RWPE2 (cell line): ENCODE results near the gene CSAG2.
"Not testable (repeated sequence)": the region's sequence is repeated elsewhere in the genome, so short reads cannot be mapped to it uniquely, and the experiment has no call there.

Experiments
- ATAC-seq: fragments of 200-7000 bp; cut with Tn5 transposase; 3 replicates; pipeline ENCODE4 v1.9.1; 2021; ENCODE audit warnings: low read depth
- DNase-seq: peaks from one replicate; pipeline ENCODE4 v3.0.0-alpha.2; 2020; ENCODE audit warnings: low spot score
- H3K27ac ChIP-seq: fragments of 450-650 bp; 2 replicates; pipeline ENCODE4 v1.5.1; 2017; ENCODE audit warnings: mild to moderate bottlenecking; ENCODE audit not compliant: poor library complexity, severe bottlenecking
- H3K27me3 ChIP-seq: fragments of 250-450 bp; sonication (Bioruptor Pico); 2 replicates; pipeline ENCODE4 v1.5.1; 2021; ENCODE audit warnings: mild to moderate bottlenecking, moderate library complexity; ENCODE audit not compliant: insufficient read depth, poor library complexity, severe bottlenecking
- H3K36me3 ChIP-seq: fragments of 250-450 bp; sonication (Bioruptor Pico); 2 replicates; pipeline ENCODE4 v1.5.1; 2020; ENCODE audit warnings: low read depth, mild to moderate bottlenecking, moderate library complexity
- H3K4me1 ChIP-seq: fragments of 250-450 bp; sonication (Bioruptor Pico); 2 replicates; pipeline ENCODE4 v1.5.1; 2021; ENCODE audit warnings: mild to moderate bottlenecking, moderate library complexity; ENCODE audit not compliant: insufficient read depth, poor library complexity, severe bottlenecking
- H3K4me3 ChIP-seq: fragments of 250-450 bp; sonication (Bioruptor Pico); 2 replicates; pipeline ENCODE4 v1.5.1; 2021; ENCODE audit warnings: mild to moderate bottlenecking, moderate library complexity; ENCODE audit not compliant: severe bottlenecking
- H3K9me3 ChIP-seq: fragments of 250-450 bp; sonication (Bioruptor Pico); 2 replicates; pipeline ENCODE4 v1.5.1; 2021; ENCODE audit warnings: mild to moderate bottlenecking, moderate library complexity; ENCODE audit not compliant: severe bottlenecking
- CTCF ChIP-seq: fragments of 450-650 bp; IDR thresholded peaks from one replicate; pipeline ENCODE4 v1.5.1; 2017; ENCODE audit warnings: mild to moderate bottlenecking, moderate library complexity; ENCODE audit not compliant: poor library complexity, severe bottlenecking

The CSAG2 gene

GRCh38 chrX:152709173-152709572 lies at the start of gene CSAG2:
Gene CSAG2 (minus strand): TSS chrX:152709273. CDS start chrX:152709112, 161 bp downstream.
- not testable (repeated sequence) for ATAC-seq, H3K9me3 ChIP-seq, H3K27me3 ChIP-seq, H3K27ac ChIP-seq, H3K4me1 ChIP-seq, DNase-seq, H3K36me3 ChIP-seq, H3K4me3 ChIP-seq

GRCh38 chrX:152754871-152755270 lies 45.8 kb upstream of the CSAG2 start:
- H3K4me3 ChIP-seq, H3K27ac ChIP-seq, H3K4me1 ChIP-seq, ATAC-seq, H3K9me3 ChIP-seq, DNase-seq, H3K36me3 ChIP-seq, H3K27me3 ChIP-seq: not testable (repeated sequence)

GRCh38 chrX:152753686-152754650 lies 44.9 kb upstream of the CSAG2 start, which contains the start of gene MAGEA2:
Gene MAGEA2 (minus strand): TSS chrX:152753842. CDS start chrX:152751363, 2,479 bp downstream.
- H3K4me3 ChIP-seq, H3K9me3 ChIP-seq, H3K27me3 ChIP-seq, H3K36me3 ChIP-seq, H3K4me1 ChIP-seq, DNase-seq, H3K27ac ChIP-seq, ATAC-seq: not testable (repeated sequence)

- no peaks in the 10 kb centered on the region for H3K27me3 ChIP-seq
- TF ChIP-seq CTCF, result no peak
- H3K9me3 ChIP-seq, result no peaks in the 10 kb centered on the region
- ATAC-seq (no peak), DNase-seq (no peak)
- no peaks in the 10 kb centered on the region for H3K4me1 ChIP-seq
- H3K27ac ChIP-seq, result no peak overlapping the region
- H3K36me3 ChIP-seq, result no peaks in the 10 kb centered on the region
- H3K4me3 ChIP-seq, result no peak overlapping the region
Observed at GRCh38 chrX:152738560-152738959, 29.5 kb upstream of the CSAG2 start.

- DNase-seq, ATAC-seq, H3K27ac ChIP-seq, H3K9me3 ChIP-seq, H3K4me1 ChIP-seq, H3K36me3 ChIP-seq, H3K4me3 ChIP-seq, H3K27me3 ChIP-seq: not testable (repeated sequence)
Observed at GRCh38 chrX:152736528-152736927, 27.5 kb upstream of the CSAG2 start.

- no peak for TF ChIP-seq CTCF
- Histone ChIP-seq H3K36me3 (no peaks in the 10 kb centered on the region), H3K27me3 (no peaks in the 10 kb centered on the region), H3K9me3 (no peaks in the 10 kb centered on the region), H3K27ac (no peak overlapping the region), H3K4me3 (no peak overlapping the region), H3K4me1 (no peaks in the 10 kb centered on the region)
- ATAC-seq (no peak), DNase-seq (no peak)
Observed at GRCh38 chrX:152735860-152736511, 26.9 kb upstream of the CSAG2 start.
